Smooth muscle cell (in vitro differentiated cells): ENCODE measurements around the gene TAGLN3. TPM values are rescaled to one million over a fixed set of nuclear protein-coding genes. Genes with fewer than 3 reads are reported as not detected.

ENCODE experiments used
- DNase-seq: peaks from one replicate; lab custom pipeline; 2025; ENCODE audit not compliant: unreplicated experiment; lab: John Stamatoyannopoulos, UW
- H2AFZ ChIP-seq: fragments of 200-600 bp; sonication (generic); 2 replicates; pipeline ENCODE4 v1.6.0; 2016; ENCODE audit warnings: antibody characterized with exemption, low read depth, mild to moderate bottlenecking
- H3F3A ChIP-seq: fragments of 200-600 bp; sonication (generic); 2 replicates; pipeline ENCODE4 v1.6.0; 2017; ENCODE audit warnings: antibody characterized with exemption, low read depth
- H3K27ac ChIP-seq: fragments of 200-600 bp; sonication (generic); 2 replicates; pipeline ENCODE4 v1.5.1; 2016; ENCODE audit warnings: low read depth, mild to moderate bottlenecking
- H3K27me3 ChIP-seq: fragments of 200-600 bp; sonication (generic); 2 replicates; pipeline ENCODE4 v1.6.1; 2016; ENCODE audit warnings: low read depth, mild to moderate bottlenecking
- H3K36me3 ChIP-seq: fragments of 200-600 bp; sonication (generic); 2 replicates; pipeline ENCODE4 v1.5.1; 2016; ENCODE audit warnings: low read depth
- H3K4me1 ChIP-seq: fragments of 200-600 bp; sonication (generic); 2 replicates; pipeline ENCODE4 v1.5.1; 2016; ENCODE audit warnings: low read depth
- H3K4me2 ChIP-seq: fragments of 200-600 bp; sonication (generic); 2 replicates; pipeline ENCODE4 v1.6.0; 2016; ENCODE audit warnings: mild to moderate bottlenecking
- H3K4me3 ChIP-seq: fragments of 200-600 bp; sonication (generic); 2 replicates; pipeline ENCODE4 v1.5.1; 2016; ENCODE audit warnings: mild to moderate bottlenecking
- H3K79me2 ChIP-seq: fragments of 200-600 bp; sonication (generic); 2 replicates; pipeline ENCODE4 v1.6.0; 2016; ENCODE audit warnings: low read depth, mild to moderate bottlenecking
- H3K9ac ChIP-seq: fragments of 200-600 bp; sonication (generic); 2 replicates; pipeline ENCODE4 v1.6.0; 2016; ENCODE audit warnings: low read depth
- H3K9me3 ChIP-seq: fragments of 200-600 bp; sonication (generic); replicated peaks from 2 replicates; pipeline ENCODE4 v1.5.1; 2016; ENCODE audit warnings: low read depth
- H4K20me1 ChIP-seq: fragments of 200-600 bp; sonication (generic); 2 replicates; pipeline ENCODE4 v1.6.0; 2016; ENCODE audit warnings: low read depth
- CTCF ChIP-seq: fragments of 200-600 bp; sonication (generic); IDR thresholded peaks from 2 replicates; pipeline ENCODE4 v1.5.1; 2017; ENCODE audit warnings: borderline replicate concordance, mild to moderate bottlenecking, antibody characterized with exemption; ENCODE audit not compliant: insufficient read depth, poor library complexity, severe bottlenecking
- whole genome bisulfite sequencing: methylation state at CpG from one replicate; pipeline ENCODE4 v1.1.7; 2016; ENCODE audit warnings: low lambda C conversion rate; 5-methylcytosine and 5-hydroxymethylcytosine counted together
- polyA plus RNA-seq: library from polyadenylated mRNA; unstranded; fragments of >200 nt; fragmentation: Nextera tagmentation; extraction: Ambion mirVana; gene quantifications from 2 replicates; pipeline ENCODE4 v1.2.1, GENCODE V29; 2016
- total RNA-seq: library from RNA; depleted of rRNA; stranded (reverse); fragments of >200 nt; gene quantifications from 2 replicates; pipeline ENCODE4 v1.2.3, GENCODE V29; 2014

Gene TAGLN3
- total and polyA plus RNA-seq, 2 experiments from 2014 or later: 0.97 to 2.1 TPM

DNA sequence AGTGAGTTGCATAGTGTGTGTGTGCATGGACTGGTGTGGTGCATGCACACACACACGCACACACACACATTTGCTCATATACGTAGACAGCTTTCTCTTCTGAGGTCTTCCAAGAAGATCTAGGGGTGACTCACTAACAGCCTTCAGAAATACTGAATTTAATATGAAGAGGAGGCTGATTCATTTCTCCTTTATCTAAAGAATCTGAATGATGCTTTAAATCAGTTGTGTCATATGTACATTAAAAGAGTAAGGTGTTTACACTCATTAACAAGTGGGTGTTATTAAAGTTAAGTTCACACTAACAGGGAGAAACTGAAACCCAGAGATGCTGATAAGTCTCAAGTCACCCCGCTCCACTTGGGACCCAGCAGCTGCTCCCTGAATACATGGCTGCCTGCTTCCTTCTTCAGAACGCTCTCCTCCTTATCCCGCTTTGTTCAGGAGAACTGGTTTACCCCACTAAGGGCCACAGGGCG, 57.8 kb downstream of the TAGLN3 start:
- Histone ChIP-seq H2AFZ (no peak overlapping the region), H3K36me3 (no peaks in the 10 kb centered on the region), H3F3A (no peaks in the 10 kb centered on the region), H3K4me2 (no peak overlapping the region), H3K4me1 (peaks cover 9% of the 10 kb centered on the region), H3K4me3 (no peak overlapping the region), H3K27me3 (no peaks in the 10 kb centered on the region), H3K27ac (no peak overlapping the region), H3K9me3 (no peaks in the 10 kb centered on the region), H3K79me2 (no peaks in the 10 kb centered on the region), H3K9ac (no peak overlapping the region), H4K20me1 (no peaks in the 10 kb centered on the region)
- no peak for DNase-seq
- no peak for TF ChIP-seq CTCF
- 84% methylated on average over 6 of the region's 6 CpGs for WGBS

GRCh38 chr3:112059497-112059896, 60.8 kb downstream of the TAGLN3 start:
- 94% methylated on average over 1 of the region's 1 CpG for WGBS

GRCh38 chr3:112061152-112061551, 62.4 kb downstream of the TAGLN3 start:
- no peaks in the 10 kb centered on the region for H3K79me2 ChIP-seq
- H3K4me3 ChIP-seq: no peak overlapping the region
- DNase-seq: no peak
- H2AFZ ChIP-seq: no peak overlapping the region
- H3K27ac ChIP-seq: no peak overlapping the region
- no peak overlapping the region for H3K9ac ChIP-seq
- no peaks in the 10 kb centered on the region for H4K20me1 ChIP-seq
- no peaks in the 10 kb centered on the region for H3K9me3 ChIP-seq
- H3K4me2 ChIP-seq: no peak overlapping the region
- no peak for TF ChIP-seq CTCF
- H3K27me3 ChIP-seq: no peaks in the 10 kb centered on the region
- no peaks in the 10 kb centered on the region for H3K36me3 ChIP-seq
- WGBS: 78% methylated on average over 3 of the region's 3 CpGs
- no peaks in the 10 kb centered on the region for H3F3A ChIP-seq
- H3K4me1 ChIP-seq: no peaks in the 10 kb centered on the region

More at GRCh38 chr3:112059497-112059896, 60.8 kb downstream of the TAGLN3 start:
- Histone ChIP-seq H3K4me3 (no peak overlapping the region), H3K9me3 (no peaks in the 10 kb centered on the region), H3K79me2 (no peaks in the 10 kb centered on the region), H2AFZ (no peak overlapping the region), H3K27ac (no peak overlapping the region), H3K36me3 (no peaks in the 10 kb centered on the region), H3K4me1 (no peaks in the 10 kb centered on the region), H3K27me3 (no peaks in the 10 kb centered on the region), H4K20me1 (no peaks in the 10 kb centered on the region), H3F3A (no peaks in the 10 kb centered on the region), H3K9ac (no peak overlapping the region), H3K4me2 (no peak overlapping the region)
- TF ChIP-seq CTCF: no peak
- DNase-seq: no peak

Other genes starting within 250 kb of the TAGLN3 start
- gene PHLDB2, start 139.7 kb upstream of the TAGLN3 start, total RNA-seq: 79.7 and 93.3 TPM in 2 replicates
- gene PHLDB2, start 139.7 kb upstream of the TAGLN3 start, polyA plus RNA-seq: 40.5 and 45.4 TPM in 2 replicates
- 44.9 and 69.1 TPM in 2 replicates for gene ABHD10, start 19.9 kb upstream of the TAGLN3 start, total RNA-seq
- gene ABHD10, start 19.9 kb upstream of the TAGLN3 start, polyA plus RNA-seq: 39.2 and 44.1 TPM in 2 replicates
- gene TMPRSS7, start 35.8 kb downstream of the TAGLN3 start, total RNA-seq: not detected in 2 replicates
- gene TMPRSS7, start 35.8 kb downstream of the TAGLN3 start, polyA plus RNA-seq: not detected in 2 replicates
- 10.2 and 14.8 TPM in 2 replicates for gene C3orf52, start 87.5 kb downstream of the TAGLN3 start, total RNA-seq
- 4.0 and 10.8 TPM in 2 replicates for gene C3orf52, start 87.5 kb downstream of the TAGLN3 start, polyA plus RNA-seq
- gene GCSAM, start 134.3 kb downstream of the TAGLN3 start, total RNA-seq: 0.67 TPM in 1 of 2 replicates, not detected in the other
- gene GCSAM, start 134.3 kb downstream of the TAGLN3 start, polyA plus RNA-seq: 0.28 TPM in 1 of 2 replicates, not detected in the other